HG03342 (cell line): ENCODE results near the gene DYRK2.

Experiments
- ATAC-seq: cut with Tn5 transposase; IDR thresholded peaks from one replicate; pipeline ENCODE4 v1.9.1; 2021; ENCODE audit warnings: mild to moderate bottlenecking, moderate library complexity; ENCODE audit not compliant: unreplicated experiment

DYRK2 gene

GRCh38 chr12:67645601-67646000, 2.9 kb upstream of the DYRK2 start:
- ATAC-seq = no peak

- no peak for ATAC-seq
Observed at GRCh38 chr12:67646775-67647174, 1.8 kb upstream of the DYRK2 start.

DNA sequence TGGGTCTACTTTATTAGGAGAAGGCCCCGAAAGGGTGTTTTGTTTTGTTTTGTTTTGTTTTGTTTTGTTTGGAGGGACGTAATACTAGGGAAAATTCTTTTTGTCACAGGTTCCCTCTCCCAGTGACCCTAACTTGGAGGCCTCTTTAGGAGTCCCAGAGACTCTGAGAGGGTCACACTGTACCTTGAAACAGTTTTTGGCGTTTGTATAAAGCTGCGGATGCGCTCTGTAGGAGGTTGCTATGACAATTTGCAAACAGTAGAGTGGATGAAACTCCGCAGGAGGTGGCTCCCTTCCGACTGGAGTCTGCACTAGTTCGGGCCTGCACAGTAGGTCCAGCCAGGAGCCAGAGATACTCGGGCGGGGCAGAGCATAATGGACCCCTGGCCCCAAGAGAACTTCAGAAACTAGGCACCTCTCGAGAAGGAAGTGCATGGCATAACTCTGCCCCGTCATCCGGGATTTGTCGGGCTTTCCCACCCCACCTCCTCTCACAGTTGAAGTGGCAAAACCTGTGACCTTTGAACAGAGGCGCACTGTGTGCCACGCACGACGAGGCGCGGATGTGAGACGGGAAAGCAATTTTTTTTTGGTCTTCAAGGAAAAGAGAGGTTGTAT, 1.3 kb upstream of the DYRK2 start:
- ATAC-seq = no peak

GRCh38 chr12:67647799-67648520, 585 bp upstream of the DYRK2 start:
- ATAC-seq = peak; percentile 36

DNA sequence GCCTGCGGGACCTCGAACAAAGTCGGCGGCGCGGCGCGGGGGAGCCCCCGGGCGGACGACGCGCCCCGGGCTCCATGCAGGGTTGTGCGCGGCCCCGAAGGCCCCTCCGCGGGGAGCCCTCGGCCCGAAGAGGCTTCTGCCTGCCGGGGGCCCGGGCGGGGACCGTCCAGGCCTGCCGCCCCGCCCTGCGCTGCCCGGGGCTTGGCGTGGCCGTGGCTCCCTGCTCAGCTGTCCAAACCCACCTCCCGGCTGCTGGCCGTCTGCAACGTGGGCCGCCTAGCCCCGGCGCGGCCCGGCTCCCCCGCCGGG, 670 bp downstream of the DYRK2 start:
- ATAC-seq = peak; percentile 17

- peak; percentile 23 for ATAC-seq
Observed at GRCh38 chr12:67649570-67650387, 1.2 kb downstream of the DYRK2 start.

DNA sequence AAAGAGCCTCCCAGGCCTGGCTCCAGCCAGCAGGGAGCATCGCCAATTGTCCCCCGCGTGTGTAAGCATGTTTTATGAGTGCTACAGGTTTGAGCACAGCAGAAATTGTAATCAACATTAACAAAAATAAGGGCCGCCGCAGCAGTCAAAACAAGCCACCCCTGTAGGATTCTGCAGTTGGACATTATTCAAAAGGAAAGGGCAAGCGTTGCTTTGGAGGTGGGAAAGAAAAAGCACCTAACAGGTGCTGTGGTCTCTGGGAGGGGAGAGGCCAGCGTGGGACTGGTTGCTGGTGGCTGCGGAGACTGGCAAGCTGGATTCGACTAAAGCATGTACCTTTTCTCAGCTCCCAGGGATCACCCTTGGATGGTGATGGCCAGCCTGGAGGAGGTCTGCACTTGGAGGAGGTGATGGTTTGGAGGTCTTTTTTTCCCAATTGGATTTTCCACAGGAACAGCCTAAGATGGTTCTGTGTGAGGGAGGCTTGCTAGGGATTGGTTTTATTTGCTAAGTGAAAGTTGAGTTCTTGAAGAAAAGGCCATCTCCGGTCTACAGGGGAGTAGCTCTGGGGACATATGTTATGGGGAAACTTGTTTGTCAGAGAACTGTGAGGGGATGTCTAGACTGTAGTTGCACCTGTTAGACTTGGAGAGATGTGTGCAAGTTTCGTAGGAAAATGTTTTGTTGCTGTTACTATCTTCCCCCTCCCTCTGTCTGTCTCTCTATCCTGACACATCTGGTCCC, 2.0 kb downstream of the DYRK2 start:
- no peak for ATAC-seq

DNA sequence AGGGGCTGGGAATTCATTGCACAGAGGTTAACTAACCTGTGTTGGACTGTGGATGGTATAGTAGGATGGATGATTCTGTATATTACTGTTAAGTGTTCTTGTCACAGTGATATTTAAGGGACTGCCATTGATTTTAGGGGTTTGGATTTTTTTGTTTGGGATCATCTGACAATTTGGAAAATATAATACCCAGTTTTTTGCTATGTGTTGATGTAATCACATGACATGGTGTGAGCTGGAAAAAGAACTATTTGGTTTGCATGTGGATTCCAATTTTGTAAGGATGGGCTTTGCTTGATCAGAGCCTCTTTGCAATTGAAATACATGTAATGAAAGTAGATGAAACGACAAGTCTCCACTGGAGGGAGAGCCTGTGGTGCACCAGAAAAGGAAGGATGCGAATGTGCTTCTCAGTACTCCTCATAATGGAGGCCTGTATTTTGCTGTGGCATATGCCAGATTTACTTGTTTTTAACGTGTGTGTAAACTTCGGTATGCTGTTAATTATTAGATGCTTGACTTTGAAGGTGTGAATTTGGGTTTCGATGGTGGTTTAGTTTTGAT, 2.7 kb downstream of the DYRK2 start:
- no peak for ATAC-seq

DNA sequence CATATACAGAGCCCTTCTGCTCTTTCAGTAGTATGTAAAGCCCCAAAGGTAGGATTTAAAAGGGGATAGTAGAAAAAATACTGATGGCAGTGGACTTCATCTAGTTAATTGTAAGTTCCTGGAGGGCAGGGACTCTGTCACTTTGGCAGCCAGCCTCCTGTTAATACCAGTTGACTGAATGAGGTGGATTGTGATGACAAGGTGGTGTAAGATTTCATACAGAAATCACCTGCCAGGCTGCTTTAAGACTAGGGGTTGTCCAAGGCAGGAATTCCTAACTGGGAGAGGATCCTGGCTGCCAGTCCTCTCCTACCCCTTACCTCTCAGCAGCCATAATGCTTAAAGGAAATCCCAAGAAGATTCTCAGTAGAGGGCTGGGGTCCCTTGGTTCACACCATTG, 7.3 kb downstream of the DYRK2 start:
- no peak for ATAC-seq

- no peak for ATAC-seq
Observed at GRCh38 chr12:67656251-67656650, 7.7 kb downstream of the DYRK2 start.

DNA sequence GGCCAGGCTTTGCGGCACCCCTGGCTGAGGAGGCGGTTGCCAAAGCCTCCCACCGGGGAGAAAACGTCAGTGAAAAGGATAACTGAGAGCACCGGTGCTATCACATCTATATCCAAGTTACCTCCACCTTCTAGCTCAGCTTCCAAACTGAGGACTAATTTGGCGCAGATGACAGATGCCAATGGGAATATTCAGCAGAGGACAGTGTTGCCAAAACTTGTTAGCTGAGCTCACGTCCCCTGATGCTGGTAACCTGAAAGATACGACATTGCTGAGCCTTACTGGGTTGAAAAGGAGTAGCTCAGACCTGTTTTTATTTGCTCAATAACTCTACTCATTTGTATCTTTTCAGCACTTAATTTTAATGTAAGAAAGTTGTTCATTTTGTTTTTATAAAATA, 9.9 kb downstream of the DYRK2 start:
- no peak for ATAC-seq

DNA sequence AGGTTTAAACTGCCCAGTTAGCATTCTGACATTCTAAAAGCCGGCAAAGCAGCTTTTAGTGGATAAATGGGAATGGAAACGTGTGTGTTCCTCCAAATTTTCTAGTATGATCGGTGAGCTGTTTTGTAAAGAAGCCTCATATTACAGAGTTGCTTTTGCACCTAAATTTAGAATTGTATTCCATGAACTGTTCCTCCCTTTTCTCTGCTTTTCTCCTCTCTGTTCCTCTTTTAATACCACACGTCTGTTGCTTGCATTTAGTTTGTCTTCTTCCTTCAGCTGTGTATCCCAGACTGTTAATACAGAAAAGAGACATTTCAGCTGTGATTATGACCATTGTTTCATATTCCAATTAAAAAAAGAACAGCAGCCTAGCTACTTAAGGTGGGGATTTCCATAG, 10.7 kb downstream of the DYRK2 start:
- ATAC-seq = no peak

- ATAC-seq = no peak
Observed at GRCh38 chr12:67661311-67662021, 12.9 kb downstream of the DYRK2 start.

- no peak for ATAC-seq
Observed at GRCh38 chr12:67662910-67663538, 14.5 kb downstream of the DYRK2 start.

DNA sequence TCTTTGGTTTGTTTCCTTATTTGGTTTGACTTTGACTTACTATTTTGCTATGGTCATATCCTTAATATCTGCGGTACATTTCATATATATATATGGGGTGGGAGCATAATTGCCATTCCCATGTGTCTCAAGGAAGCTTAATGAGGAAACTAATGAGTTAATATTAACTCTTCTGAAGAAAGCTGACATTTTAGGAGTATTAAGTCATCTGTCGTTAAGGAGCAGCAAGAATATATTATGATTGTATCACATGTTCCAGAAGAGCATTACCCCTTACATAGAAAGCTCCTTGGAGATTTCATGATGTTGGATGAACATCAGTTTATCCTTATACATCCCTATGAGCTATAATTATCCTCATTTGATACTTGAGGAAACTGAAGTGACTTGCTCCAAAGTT, 15.6 kb downstream of the DYRK2 start:
- no peak for ATAC-seq

- ATAC-seq = no peak
Observed at GRCh38 chr12:67665679-67666078, 17.1 kb downstream of the DYRK2 start.

DNA sequence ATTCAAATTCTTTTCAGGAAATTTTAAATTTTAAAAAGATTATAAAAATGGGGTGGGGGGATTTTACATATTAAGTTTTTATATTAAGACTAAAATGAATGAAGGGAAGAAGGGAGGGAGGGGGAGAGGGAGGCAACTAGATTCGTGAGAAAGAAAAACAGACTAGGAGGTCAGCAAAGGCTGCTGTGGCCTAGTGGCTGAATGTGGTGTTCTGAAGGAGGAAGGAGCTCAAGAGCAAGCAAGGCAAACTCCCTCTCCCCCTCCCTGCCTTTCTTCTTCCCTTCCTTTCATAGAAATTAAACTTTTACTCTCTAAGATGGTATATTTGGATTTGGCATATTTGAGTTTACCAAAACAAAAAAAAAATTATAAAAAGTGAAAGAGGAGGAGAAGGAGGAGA, 18.1 kb downstream of the DYRK2 start:
- ATAC-seq = no peak

DNA sequence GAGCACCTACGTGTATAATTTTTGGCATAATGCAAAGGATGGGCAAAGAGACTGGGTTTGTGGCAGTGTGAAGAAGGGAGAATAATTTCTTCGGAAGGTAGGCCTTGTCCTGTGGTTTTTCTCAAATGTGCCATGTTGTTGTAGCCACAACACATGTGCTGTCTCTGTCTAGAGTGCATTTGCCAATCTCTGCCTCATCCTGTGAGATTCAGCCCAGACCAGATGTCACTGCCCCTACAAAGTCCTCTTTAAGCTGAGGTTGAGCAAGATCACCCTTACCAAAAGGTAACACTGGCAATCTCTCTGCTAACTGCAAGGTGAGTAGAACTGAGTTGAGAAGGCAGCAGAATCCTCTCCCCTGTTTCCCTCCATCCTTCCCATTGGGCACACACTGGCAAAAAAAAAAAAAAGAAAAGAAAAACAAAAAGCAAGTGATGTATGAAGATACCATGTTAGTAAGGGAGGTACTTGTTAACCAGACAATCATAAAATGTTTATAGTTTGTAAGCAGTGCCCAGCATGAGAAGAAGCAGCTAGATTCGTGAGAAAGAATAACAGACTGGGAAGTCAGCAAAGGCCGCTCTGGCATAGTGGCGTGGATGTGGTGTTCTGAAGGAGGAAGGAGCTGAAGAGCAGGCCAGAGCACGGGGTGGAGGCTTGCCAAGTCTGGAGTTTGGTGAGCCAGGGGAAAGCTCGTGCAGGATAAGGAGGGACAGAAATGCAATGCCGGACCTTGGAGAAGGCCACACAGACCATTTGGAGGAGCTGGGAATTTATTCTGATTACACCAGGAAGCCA, 18.9 kb downstream of the DYRK2 start:
- no peak for ATAC-seq

GRCh38 chr12:67669217-67669933, 20.8 kb downstream of the DYRK2 start:
- ATAC-seq = no peak
